Stimulated activated CD8-positive, alpha-beta memory T cell treated with anti-CD3 and anti-CD28 coated beads, Interleukin-7, amount 100 ng/mL, for 48 hours (primary cell): ENCODE data around the gene LSM4.

ENCODE experiments used
- DNase-seq, 2 donors: peaks; one replicate each; pipeline ENCODE4 v3.0.0-alpha.2; 2020; ENCODE audit warnings: low read depth in 1 of 2; ENCODE audit errors: extremely low read depth in 1 of 2

The LSM4 gene

GRCh38 chr19:18279266-18279515, 43.7 kb downstream of the LSM4 start:
- DNase-seq = no peak

DNA sequence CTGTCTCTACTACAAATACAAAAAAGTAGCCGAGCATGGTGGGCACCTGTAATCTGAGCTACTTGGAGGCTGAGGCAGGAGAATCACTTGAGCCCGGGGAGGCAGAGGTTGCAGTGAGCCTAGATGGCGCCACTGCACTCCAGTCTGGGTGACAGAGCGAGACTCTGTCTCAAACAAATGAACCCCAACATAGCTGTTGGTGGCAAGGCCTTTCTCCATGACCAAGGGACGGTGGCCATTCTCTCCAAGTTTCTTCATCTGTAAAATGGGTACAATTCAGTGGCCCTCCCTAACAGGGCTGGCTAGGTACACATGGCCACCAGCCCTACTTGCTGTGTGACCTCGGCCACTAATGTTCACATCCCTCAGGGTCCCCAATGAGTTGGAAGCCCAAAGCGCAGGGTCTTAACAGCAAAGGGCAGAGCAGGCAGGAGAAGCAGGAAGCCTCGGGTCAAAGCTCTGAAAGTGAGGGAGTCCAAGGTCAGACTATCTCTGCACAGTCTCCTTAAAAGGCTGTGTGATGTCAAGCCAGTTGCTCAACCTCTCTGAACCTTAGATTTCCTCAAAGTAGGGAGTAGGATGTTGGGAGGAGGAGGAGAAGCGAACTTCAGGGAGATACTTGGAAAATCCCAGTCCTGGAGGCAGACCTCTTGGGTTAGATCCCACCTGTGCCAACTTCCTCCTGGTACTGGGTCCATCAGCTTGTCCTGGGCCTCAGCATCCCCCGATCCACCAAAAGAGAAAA, 44.2 kb downstream of the LSM4 start:
- no peak for DNase-seq

- DNase-seq = no peak
Observed at GRCh38 chr19:18274781-18275356, 48.0 kb downstream of the LSM4 start.

DNA sequence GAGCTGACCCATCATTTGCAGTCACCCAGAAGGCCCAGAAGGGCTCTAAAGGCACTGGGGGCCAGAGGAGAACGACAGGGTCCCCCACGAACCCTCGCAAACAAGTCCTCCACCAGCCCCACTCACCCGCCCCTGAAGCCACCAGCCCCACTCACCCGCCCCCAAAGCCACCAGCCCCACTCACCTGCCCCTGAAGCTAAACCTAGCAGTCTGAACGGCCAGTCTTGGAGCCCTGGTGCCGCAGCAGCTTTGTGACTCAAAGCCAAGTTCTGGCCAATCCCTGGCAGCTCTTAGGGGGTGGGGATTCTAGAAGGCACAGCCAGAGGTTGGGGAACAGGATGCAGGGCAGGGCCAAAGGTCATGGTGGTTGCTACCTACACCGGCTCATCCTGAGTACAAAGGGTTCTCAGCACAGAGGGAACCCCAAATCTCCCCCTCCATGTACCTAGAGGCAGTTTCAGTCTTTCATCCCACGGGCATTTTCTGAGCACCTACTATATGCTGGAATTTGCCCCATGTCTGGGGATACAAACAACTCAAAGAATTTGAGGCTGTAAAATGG, 48.6 kb downstream of the LSM4 start, which contains the start of gene IQCN:
Gene IQCN, minus strand, starts transcription at position 234 of the 562 bp plus-strand sequence. CDS start 4,974 bp downstream, outside the sequence.
- no peak for DNase-seq

- no peak for DNase-seq
Observed at GRCh38 chr19:18273561-18274218, 49.2 kb downstream of the LSM4 start.

- no peak for DNase-seq
Observed at GRCh38 chr19:18271433-18271841, 51.4 kb downstream of the LSM4 start.

- no peak for DNase-seq
Observed at GRCh38 chr19:18270326-18270725, 52.5 kb downstream of the LSM4 start.

DNA sequence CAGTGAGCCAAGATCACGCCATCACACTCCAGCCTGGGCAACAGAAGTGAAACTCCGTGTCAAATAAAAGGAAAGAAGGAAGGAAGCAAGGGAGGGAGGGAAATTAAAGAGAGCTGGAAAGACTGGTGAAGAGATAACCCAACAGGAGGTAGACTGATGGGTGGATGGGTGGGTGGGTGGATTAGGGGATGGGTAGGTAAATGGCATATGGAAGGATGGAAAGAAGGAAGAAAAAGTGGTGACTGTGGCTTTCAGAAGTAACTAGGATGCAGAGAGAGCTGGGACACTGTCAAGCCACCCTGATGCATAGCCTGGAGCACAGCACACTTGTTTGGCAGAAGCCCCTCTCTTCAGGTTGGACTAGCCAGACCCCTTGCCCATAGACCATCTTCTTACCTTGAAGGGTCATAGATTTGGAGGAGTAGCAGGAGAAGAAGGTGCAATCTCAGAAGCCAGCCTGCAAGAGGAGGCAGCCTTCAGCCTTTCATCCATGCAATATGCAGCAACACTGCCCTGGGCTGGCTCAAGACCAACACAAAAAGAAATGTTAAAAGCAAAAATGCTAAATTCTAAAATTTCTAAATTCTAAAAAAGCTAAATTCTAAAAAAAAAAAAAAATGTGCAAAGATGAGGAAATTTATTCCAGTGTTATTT, 53.7 kb downstream of the LSM4 start:
- DNase-seq = no peak

DNA sequence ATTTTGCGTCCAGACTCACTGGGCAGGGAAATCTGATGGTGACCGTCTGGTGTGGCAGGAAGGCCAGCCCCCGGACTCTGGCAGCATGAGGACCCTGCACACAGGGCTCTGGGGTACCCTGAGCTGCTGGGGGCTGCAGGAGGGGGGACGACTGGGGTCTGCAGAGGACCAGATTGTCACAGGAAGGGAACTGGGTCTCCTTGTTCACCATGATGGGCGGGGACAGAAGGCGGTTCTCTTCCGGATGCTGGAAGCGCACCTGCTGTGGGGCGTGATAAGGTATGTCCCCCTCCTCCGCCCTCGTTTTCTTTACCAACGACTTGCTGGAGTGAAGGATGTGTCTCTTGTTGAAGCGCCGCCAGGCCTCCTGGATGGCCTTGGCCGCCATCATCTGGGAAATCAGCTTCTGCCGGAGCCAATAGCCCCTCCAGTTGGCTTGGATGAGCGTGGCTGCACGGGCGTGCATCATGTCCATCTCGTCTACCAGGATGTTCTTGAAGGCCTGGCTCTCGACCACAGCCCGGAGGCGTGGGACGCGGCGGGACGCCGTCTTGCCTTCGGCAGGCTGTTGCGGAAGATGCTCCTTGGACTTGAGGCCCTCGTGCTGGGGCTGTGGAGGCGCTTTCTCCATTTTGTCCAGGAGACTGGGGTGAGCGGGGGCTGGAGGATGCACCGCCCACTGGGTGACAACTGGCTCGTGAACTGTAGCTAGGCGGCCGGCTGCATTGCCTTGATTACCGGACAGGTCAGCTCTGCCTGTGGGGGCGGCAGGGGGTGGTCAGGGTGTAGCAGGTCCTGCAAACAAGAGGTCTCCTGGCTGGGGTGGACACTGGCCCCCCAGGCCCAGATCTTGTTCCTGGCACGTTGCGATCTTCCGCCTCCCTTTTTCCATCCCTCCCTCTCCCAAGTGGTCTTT, 55.8 kb downstream of the LSM4 start:
- no peak for DNase-seq

GRCh38 chr19:18265582-18265981, 57.3 kb downstream of the LSM4 start:
- DNase-seq = no peak

- DNase-seq = no peak
Observed at GRCh38 chr19:18264971-18265540, 57.8 kb downstream of the LSM4 start.

- DNase-seq = no peak
Observed at GRCh38 chr19:18264137-18264854, 58.6 kb downstream of the LSM4 start.

GRCh38 chr19:18263324-18264136, 59.3 kb downstream of the LSM4 start:
- no peak for DNase-seq

DNA sequence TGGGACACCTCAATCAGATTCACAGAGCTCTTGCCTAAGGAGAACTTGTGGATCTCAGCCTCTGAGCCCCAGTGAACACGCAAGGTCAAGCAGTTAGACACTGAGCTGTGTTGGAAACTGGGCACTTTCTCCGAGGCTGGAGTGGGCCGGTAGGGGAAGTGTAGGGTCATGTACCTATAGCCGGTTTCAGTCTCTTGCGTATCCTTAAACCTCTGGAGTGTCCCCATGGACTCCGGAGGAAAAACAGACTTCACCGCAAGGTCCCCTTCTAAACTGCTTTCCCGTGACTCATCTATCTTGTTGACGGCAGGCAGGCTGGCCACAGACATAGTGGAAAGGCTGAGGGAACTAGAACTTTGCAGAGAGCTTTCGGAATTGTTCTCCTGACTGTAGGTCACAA, 60.0 kb downstream of the LSM4 start:
- DNase-seq = no peak

DNA sequence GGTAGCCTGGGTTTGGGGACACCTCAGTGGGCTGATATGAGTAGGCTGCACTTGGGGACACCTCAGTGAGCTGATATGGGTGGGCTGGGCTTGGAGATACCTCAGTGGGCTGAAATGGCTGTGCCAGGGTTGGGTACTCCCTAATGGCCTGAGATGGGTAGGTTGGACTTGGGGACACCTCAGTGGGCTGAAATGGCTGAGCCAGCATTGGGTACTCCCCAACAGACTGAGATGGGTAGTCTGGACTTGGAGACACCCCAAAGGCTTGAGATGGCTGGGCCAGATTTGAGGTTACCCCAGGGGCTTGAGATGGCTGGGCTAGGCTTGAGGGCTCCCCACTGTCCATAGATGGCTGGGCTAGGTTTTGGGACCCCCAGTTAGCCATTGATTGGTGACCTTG, 60.7 kb downstream of the LSM4 start:
- DNase-seq = no peak

DNA sequence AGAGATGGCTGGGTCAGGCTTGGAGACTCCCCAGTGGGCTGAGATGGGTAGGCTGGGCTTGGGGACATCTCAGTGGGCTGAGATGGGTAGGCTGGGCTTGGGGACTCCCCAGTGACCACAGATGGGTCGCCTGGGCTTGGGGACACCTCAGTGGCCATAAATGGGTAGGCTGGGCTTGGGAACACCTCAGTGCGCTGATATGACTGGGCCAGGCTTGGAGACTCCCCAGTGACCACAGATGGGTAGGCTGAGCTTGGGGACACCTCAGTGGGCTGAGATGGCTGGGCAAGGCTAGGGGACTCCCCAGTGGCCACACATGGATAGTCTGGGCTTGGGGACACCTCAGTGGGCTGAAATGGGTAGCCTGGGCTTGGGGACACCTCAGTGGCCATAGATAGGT, 61.4 kb downstream of the LSM4 start:
- DNase-seq = no peak

DNA sequence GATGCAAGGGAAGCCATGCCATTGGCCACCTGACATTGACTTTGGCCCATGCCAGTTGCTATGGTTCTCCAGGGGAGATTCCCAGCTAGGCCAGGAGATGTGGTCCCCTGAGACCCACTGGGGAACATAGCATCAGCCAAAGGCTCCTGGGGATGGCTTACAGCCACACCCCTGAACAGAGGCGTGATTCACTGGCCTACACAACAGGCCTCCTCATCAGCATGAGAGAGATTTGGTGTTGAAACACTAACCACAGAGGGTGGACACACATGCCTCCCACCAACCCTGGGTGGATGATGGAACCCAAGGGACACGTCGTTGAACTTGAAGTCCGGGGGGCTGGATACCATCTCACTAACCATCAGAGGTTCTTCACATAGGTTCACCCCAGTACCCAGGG, 63.0 kb downstream of the LSM4 start:
- DNase-seq = no peak
